ENCODE data around the gene PRSS50. TPM values are rescaled to one million over a fixed set of nuclear protein-coding genes. Genes with fewer than 3 reads are reported as not detected.

PRSS50 gene
- total RNA-seq, 1 experiment from 2014 or later, result not detected

GRCh38 chr3:46710671-46711295 is 6.9 kb downstream of the PRSS50 start:
- CTCF ChIA-PET, result no interaction called here
- no peak overlapping the region for H3K4me3 ChIP-seq (replicated peaks in 1 of 2; ENCODE audit: low read depth in 1 of 2, low read length in 2 of 2)

More at GRCh38 chr3:46710671-46711295, 6.9 kb downstream of the PRSS50 start:
- no peaks in the 10 kb centered on the region for H3K27me3 ChIP-seq (ENCODE audit: insufficient read depth, low read length)
- H4K20me1 ChIP-seq (ENCODE audit: insufficient read depth), result no peaks in the 10 kb centered on the region
- no peaks in the 10 kb centered on the region for H3K79me2 ChIP-seq (ENCODE audit: insufficient read depth, low read length)
- no peaks in the 10 kb centered on the region for H3K9me2 ChIP-seq (ENCODE audit: insufficient read depth)
- no peak overlapping the region for H2AFZ ChIP-seq (ENCODE audit: low read depth, low read length, poor library complexity, severe bottlenecking)
- no peak overlapping the region for H3K27ac ChIP-seq (ENCODE audit: low read depth, low read length)
- no peak for ATAC-seq
- BruUV-seq (replicated peaks), result no TSS peak
- H3K9me3 ChIP-seq (ENCODE audit: control insufficient read depth in 1 of 2, insufficient read depth in 1 of 2, low read depth in 1 of 2, low read length in 2 of 2), result no peaks in the 10 kb centered on the region
- RAD21 ChIA-PET (ENCODE audit: low non-redundant PET in 1 of 2, low total read pairs in 2 of 2, uncharacterized antibody in 2 of 2, unreplicated experiment in 2 of 2), result interaction anchor here in 1 of 2 experiments (0.6 kb wide), 1 partner anchor 126 kb away, joined by 3 read pairs; no protein-coding TSS in a partner anchor
- H3K4me2 ChIP-seq (ENCODE audit: low read length), result no peak overlapping the region
- H3K36me3 ChIP-seq (ENCODE audit: control insufficient read depth in 1 of 2, insufficient read depth in 2 of 2, low read length in 2 of 2), result no peaks in the 10 kb centered on the region
- POLR2A ChIA-PET, result no interaction called here
- peaks cover 7 to 10% of the 10 kb centered on the region in 2 experiments; a peak in 3 of 4 replicates for H3K4me1 ChIP-seq (ENCODE audit: control insufficient read depth in 1 of 2, insufficient read depth in 2 of 2, low read length in 2 of 2)
- intact Hi-C loops (cut with micrococcal nuclease), result no loop called here
- no peak for DNase-seq (ENCODE audit: low read depth, low spot score)
- no peak for TF ChIP-seq POLR2AphosphoS5 (IDR thresholded peaks at IDR 0.05; ENCODE audit: low read depth, low read length)
- no peak for TF ChIP-seq REST (IDR thresholded peaks at IDR 0.05; ENCODE audit: low read depth)
- TF ChIP-seq EZH2phosphoT487 (IDR thresholded peaks at IDR 0.05; ENCODE audit: borderline replicate concordance), result no peak
- no peak overlapping the region for H3K9ac ChIP-seq (ENCODE audit: low read length)
